ENCODE measurements around the gene PEX5L.

The PEX5L gene

GRCh38 chr3:180040966-180041365 is 4.2 kb upstream of the PEX5L start:
- no peaks in the 10 kb centered on the region for H3K4me1 ChIP-seq (ENCODE audit: control insufficient read depth, low read depth, low read length)
- no peak overlapping the region for H3K4ac ChIP-seq (ENCODE audit: low read depth, low read length)
- no peak overlapping the region for H2BK5ac ChIP-seq (ENCODE audit: low read length)
- H3K36me3 ChIP-seq (ENCODE audit: control insufficient read depth, insufficient read depth, low read length) = no peaks in the 10 kb centered on the region
- H3K23ac ChIP-seq (ENCODE audit: low read length) = no peak overlapping the region
- no CpG with 5 or more reads among the region's 4 CpGs for WGBS (ENCODE audit: extremely low coverage, insufficient coverage, low lambda C conversion rate)
- no peak overlapping the region for H3K18ac ChIP-seq (ENCODE audit: low read length)
- H3K56ac ChIP-seq (ENCODE audit: low read length) = no peak overlapping the region
- H3K4me3 ChIP-seq (ENCODE audit: low read length) = no peak overlapping the region
- H4K5ac ChIP-seq (ENCODE audit: low read length) = no peak overlapping the region
- no peak overlapping the region for H3K9ac ChIP-seq (ENCODE audit: low read length)
- H2BK15ac ChIP-seq (replicated peaks; ENCODE audit: low read depth) = no peak overlapping the region
- no peak overlapping the region for H2BK120ac ChIP-seq (ENCODE audit: low read depth, low read length)
- no peak overlapping the region for H4K8ac ChIP-seq (ENCODE audit: low read depth, low read length)
- no peak for DNase-seq
- no peaks in the 10 kb centered on the region for H3K27me3 ChIP-seq (ENCODE audit: insufficient read depth, low read length, poor library complexity)
- no peaks in the 10 kb centered on the region for H3K79me2 ChIP-seq (ENCODE audit: control insufficient read depth, insufficient read depth, low read length)
- no peaks in the 10 kb centered on the region for H3K79me1 ChIP-seq (ENCODE audit: low read length)
- no peak overlapping the region for H3K27ac ChIP-seq (ENCODE audit: low read depth, low read length)
- no peak overlapping the region for H2AK5ac ChIP-seq (ENCODE audit: low read length)
- H3K4me2 ChIP-seq (ENCODE audit: low read length) = no peak overlapping the region

- DNase-seq = peak; percentile 59
- Histone ChIP-seq H3K36me3 (ENCODE audit: control insufficient read depth, insufficient read depth, low read length) (no peaks in the 10 kb centered on the region), H3K4me2 (ENCODE audit: low read length) (peak overlapping the region; percentile 55), H3K79me1 (ENCODE audit: low read length) (no peaks in the 10 kb centered on the region), H3K9ac (ENCODE audit: low read length) (peak overlapping the region; percentile 33), H2BK5ac (ENCODE audit: low read length) (no peak overlapping the region), H2AK5ac (ENCODE audit: low read length) (no peak overlapping the region), H2BK120ac (ENCODE audit: low read depth, low read length) (no peak overlapping the region), H3K4me1 (ENCODE audit: control insufficient read depth, low read depth, low read length) (no peaks in the 10 kb centered on the region), H3K56ac (ENCODE audit: low read length) (no peak overlapping the region), H3K79me2 (ENCODE audit: control insufficient read depth, insufficient read depth, low read length) (no peaks in the 10 kb centered on the region), H3K18ac (ENCODE audit: low read length) (no peak overlapping the region), H2BK15ac (replicated peaks; ENCODE audit: low read depth) (no peak overlapping the region), H3K27ac (ENCODE audit: low read depth, low read length) (no peak overlapping the region), H3K27me3 (ENCODE audit: insufficient read depth, low read length, poor library complexity) (no peaks in the 10 kb centered on the region), H3K4ac (ENCODE audit: low read depth, low read length) (no peak overlapping the region), H4K5ac (ENCODE audit: low read length) (no peak overlapping the region), H3K23ac (ENCODE audit: low read length) (no peak overlapping the region), H3K4me3 (ENCODE audit: low read length) (peak overlapping the region; percentile 29), H4K8ac (ENCODE audit: low read depth, low read length) (no peak overlapping the region)
- WGBS (ENCODE audit: extremely low coverage, insufficient coverage, low lambda C conversion rate) = no CpG with 5 or more reads among the region's 16 CpGs
Observed at GRCh38 chr3:180036092-180036670, 556 bp downstream of the PEX5L start.

GRCh38 chr3:180026997-180027396 is 9.7 kb downstream of the PEX5L start:
- H3K23ac ChIP-seq (ENCODE audit: low read length) = no peak overlapping the region
- no peak overlapping the region for H3K4me3 ChIP-seq (ENCODE audit: low read length)
- no peak overlapping the region for H3K9ac ChIP-seq (ENCODE audit: low read length)
- H3K56ac ChIP-seq (ENCODE audit: low read length) = no peak overlapping the region
- H3K79me1 ChIP-seq (ENCODE audit: low read length) = no peaks in the 10 kb centered on the region
- no peaks in the 10 kb centered on the region for H3K36me3 ChIP-seq (ENCODE audit: control insufficient read depth, insufficient read depth, low read length)
- no peaks in the 10 kb centered on the region for H3K27me3 ChIP-seq (ENCODE audit: insufficient read depth, low read length, poor library complexity)
- no peaks in the 10 kb centered on the region for H3K4me1 ChIP-seq (ENCODE audit: control insufficient read depth, low read depth, low read length)
- no CpG with 5 or more reads among the region's 2 CpGs for WGBS (ENCODE audit: extremely low coverage, insufficient coverage, low lambda C conversion rate)
- no peak overlapping the region for H3K4me2 ChIP-seq (ENCODE audit: low read length)
- no peak overlapping the region for H4K5ac ChIP-seq (ENCODE audit: low read length)
- H2BK15ac ChIP-seq (replicated peaks; ENCODE audit: low read depth) = no peak overlapping the region
- H2BK120ac ChIP-seq (ENCODE audit: low read depth, low read length) = no peak overlapping the region
- DNase-seq = no peak
- no peak overlapping the region for H3K18ac ChIP-seq (ENCODE audit: low read length)
- no peak overlapping the region for H3K27ac ChIP-seq (ENCODE audit: low read depth, low read length)
- no peaks in the 10 kb centered on the region for H3K79me2 ChIP-seq (ENCODE audit: control insufficient read depth, insufficient read depth, low read length)
- no peak overlapping the region for H4K8ac ChIP-seq (ENCODE audit: low read depth, low read length)
- H2BK5ac ChIP-seq (ENCODE audit: low read length) = no peak overlapping the region
- H2AK5ac ChIP-seq (ENCODE audit: low read length) = no peak overlapping the region
- H3K4ac ChIP-seq (ENCODE audit: low read depth, low read length) = no peak overlapping the region

- H3K4me2 ChIP-seq (ENCODE audit: low read length) = no peak overlapping the region
- H4K5ac ChIP-seq (ENCODE audit: low read length) = no peak overlapping the region
- no peaks in the 10 kb centered on the region for H3K79me2 ChIP-seq (ENCODE audit: control insufficient read depth, insufficient read depth, low read length)
- H2BK5ac ChIP-seq (ENCODE audit: low read length) = no peak overlapping the region
- peak; percentile 23 for DNase-seq
- no peak overlapping the region for H3K56ac ChIP-seq (ENCODE audit: low read length)
- H3K27ac ChIP-seq (ENCODE audit: low read depth, low read length) = no peak overlapping the region
- H3K9ac ChIP-seq (ENCODE audit: low read length) = no peak overlapping the region
- no peak overlapping the region for H3K23ac ChIP-seq (ENCODE audit: low read length)
- no peak overlapping the region for H2BK120ac ChIP-seq (ENCODE audit: low read depth, low read length)
- H3K18ac ChIP-seq (ENCODE audit: low read length) = no peak overlapping the region
- no peaks in the 10 kb centered on the region for H3K4me1 ChIP-seq (ENCODE audit: control insufficient read depth, low read depth, low read length)
- H3K36me3 ChIP-seq (ENCODE audit: control insufficient read depth, insufficient read depth, low read length) = no peaks in the 10 kb centered on the region
- no peak overlapping the region for H3K4me3 ChIP-seq (ENCODE audit: low read length)
- no peaks in the 10 kb centered on the region for H3K27me3 ChIP-seq (ENCODE audit: insufficient read depth, low read length, poor library complexity)
- H2BK15ac ChIP-seq (replicated peaks; ENCODE audit: low read depth) = no peak overlapping the region
- H3K79me1 ChIP-seq (ENCODE audit: low read length) = no peaks in the 10 kb centered on the region
- H4K8ac ChIP-seq (ENCODE audit: low read depth, low read length) = no peak overlapping the region
- no peak overlapping the region for H3K4ac ChIP-seq (ENCODE audit: low read depth, low read length)
- no peak overlapping the region for H2AK5ac ChIP-seq (ENCODE audit: low read length)
- WGBS (ENCODE audit: extremely low coverage, insufficient coverage, low lambda C conversion rate) = no CpG with 5 or more reads among the region's 5 CpGs
Observed at GRCh38 chr3:180018543-180018942, 18.2 kb downstream of the PEX5L start.

GRCh38 chr3:180017846-180018245 is 18.9 kb downstream of the PEX5L start:
- H3K9ac ChIP-seq (ENCODE audit: low read length) = no peak overlapping the region
- no peak overlapping the region for H3K4ac ChIP-seq (ENCODE audit: low read depth, low read length)
- H3K27me3 ChIP-seq (ENCODE audit: insufficient read depth, low read length, poor library complexity) = no peaks in the 10 kb centered on the region
- H3K4me3 ChIP-seq (ENCODE audit: low read length) = no peak overlapping the region
- no peak overlapping the region for H2BK5ac ChIP-seq (ENCODE audit: low read length)
- no peaks in the 10 kb centered on the region for H3K36me3 ChIP-seq (ENCODE audit: control insufficient read depth, insufficient read depth, low read length)
- no peaks in the 10 kb centered on the region for H3K4me1 ChIP-seq (ENCODE audit: control insufficient read depth, low read depth, low read length)
- no peaks in the 10 kb centered on the region for H3K79me2 ChIP-seq (ENCODE audit: control insufficient read depth, insufficient read depth, low read length)
- no peak overlapping the region for H2BK15ac ChIP-seq (replicated peaks; ENCODE audit: low read depth)
- no peak overlapping the region for H3K27ac ChIP-seq (ENCODE audit: low read depth, low read length)
- no peak overlapping the region for H2BK120ac ChIP-seq (ENCODE audit: low read depth, low read length)
- no peak overlapping the region for H3K23ac ChIP-seq (ENCODE audit: low read length)
- DNase-seq = no peak
- H3K4me2 ChIP-seq (ENCODE audit: low read length) = no peak overlapping the region
- H2AK5ac ChIP-seq (ENCODE audit: low read length) = no peak overlapping the region
- H3K18ac ChIP-seq (ENCODE audit: low read length) = no peak overlapping the region
- no peak overlapping the region for H4K5ac ChIP-seq (ENCODE audit: low read length)
- no peaks in the 10 kb centered on the region for H3K79me1 ChIP-seq (ENCODE audit: low read length)
- no peak overlapping the region for H4K8ac ChIP-seq (ENCODE audit: low read depth, low read length)
- no peak overlapping the region for H3K56ac ChIP-seq (ENCODE audit: low read length)
- WGBS (ENCODE audit: extremely low coverage, insufficient coverage, low lambda C conversion rate) = 100% methylated on average over 1 of the region's 3 CpGs

GRCh38 chr3:180011927-180012326 is 24.8 kb downstream of the PEX5L start:
- Histone ChIP-seq H3K79me2 (ENCODE audit: control insufficient read depth, insufficient read depth, low read length) (no peaks in the 10 kb centered on the region), H2BK15ac (replicated peaks; ENCODE audit: low read depth) (no peak overlapping the region), H3K36me3 (ENCODE audit: control insufficient read depth, insufficient read depth, low read length) (no peaks in the 10 kb centered on the region), H3K56ac (ENCODE audit: low read length) (no peak overlapping the region), H3K79me1 (ENCODE audit: low read length) (no peaks in the 10 kb centered on the region), H4K8ac (ENCODE audit: low read depth, low read length) (no peak overlapping the region), H3K18ac (ENCODE audit: low read length) (no peak overlapping the region), H2BK120ac (ENCODE audit: low read depth, low read length) (no peak overlapping the region), H3K4me2 (ENCODE audit: low read length) (no peak overlapping the region), H2AK5ac (ENCODE audit: low read length) (no peak overlapping the region), H3K4me1 (ENCODE audit: control insufficient read depth, low read depth, low read length) (no peaks in the 10 kb centered on the region), H3K27ac (ENCODE audit: low read depth, low read length) (no peak overlapping the region), H2BK5ac (ENCODE audit: low read length) (no peak overlapping the region), H3K9ac (ENCODE audit: low read length) (no peak overlapping the region), H3K4ac (ENCODE audit: low read depth, low read length) (no peak overlapping the region), H4K5ac (ENCODE audit: low read length) (no peak overlapping the region), H3K27me3 (ENCODE audit: insufficient read depth, low read length, poor library complexity) (no peaks in the 10 kb centered on the region), H3K23ac (ENCODE audit: low read length) (no peak overlapping the region), H3K4me3 (ENCODE audit: low read length) (no peak overlapping the region)
- DNase-seq = no peak
- no CpG with 5 or more reads among the region's 3 CpGs for WGBS (ENCODE audit: extremely low coverage, insufficient coverage, low lambda C conversion rate)
